ENCODE results near the gene TIMM21.

DNA sequence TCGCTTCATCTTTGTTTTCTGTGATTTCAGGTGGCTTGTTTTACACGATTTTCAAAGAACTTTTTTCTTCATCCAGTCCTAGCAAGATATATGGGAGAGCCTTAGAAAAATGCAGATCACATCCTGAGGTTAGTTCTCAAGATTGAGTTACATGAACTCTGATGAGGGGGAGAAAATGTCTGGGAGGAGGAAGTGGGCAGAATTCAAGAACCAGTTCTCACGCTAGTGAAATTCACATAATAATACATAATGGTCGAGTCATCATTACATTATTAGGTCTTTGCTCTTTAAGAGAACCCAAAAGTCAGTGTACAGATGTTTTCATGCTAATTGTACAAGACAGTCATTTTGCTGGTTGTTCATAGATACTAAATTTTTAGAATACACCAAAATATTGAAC is 7.0 kb downstream of the TIMM21 start:
- TF ChIP-seq, protein P1, sequence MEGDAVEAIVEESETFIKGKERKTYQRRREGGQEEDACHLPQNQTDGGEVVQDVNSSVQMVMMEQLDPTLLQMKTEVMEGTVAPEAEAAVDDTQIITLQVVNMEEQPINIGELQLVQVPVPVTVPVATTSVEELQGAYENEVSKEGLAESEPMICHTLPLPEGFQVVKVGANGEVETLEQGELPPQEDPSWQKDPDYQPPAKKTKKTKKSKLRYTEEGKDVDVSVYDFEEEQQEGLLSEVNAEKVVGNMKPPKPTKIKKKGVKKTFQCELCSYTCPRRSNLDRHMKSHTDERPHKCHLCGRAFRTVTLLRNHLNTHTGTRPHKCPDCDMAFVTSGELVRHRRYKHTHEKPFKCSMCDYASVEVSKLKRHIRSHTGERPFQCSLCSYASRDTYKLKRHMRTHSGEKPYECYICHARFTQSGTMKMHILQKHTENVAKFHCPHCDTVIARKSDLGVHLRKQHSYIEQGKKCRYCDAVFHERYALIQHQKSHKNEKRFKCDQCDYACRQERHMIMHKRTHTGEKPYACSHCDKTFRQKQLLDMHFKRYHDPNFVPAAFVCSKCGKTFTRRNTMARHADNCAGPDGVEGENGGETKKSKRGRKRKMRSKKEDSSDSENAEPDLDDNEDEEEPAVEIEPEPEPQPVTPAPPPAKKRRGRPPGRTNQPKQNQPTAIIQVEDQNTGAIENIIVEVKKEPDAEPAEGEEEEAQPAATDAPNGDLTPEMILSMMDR (IDR thresholded peaks at IDR 0.05), result no peak
- no peak for TF ChIP-seq POLR2A (IDR thresholded peaks at IDR 0.05)
